Measurements from ENCODE around the gene CMBL.

GRCh38 chr5:10306114-10306513 is 1.6 kb downstream of the CMBL start:
- TF ChIP-seq EZH2 (IDR thresholded peaks at IDR 0.05) (no peak), POLR2AphosphoS5 (IDR thresholded peaks at IDR 0.05; ENCODE audit: borderline replicate concordance, low read depth, low read length) (no peak), FOXP2 (optimal IDR thresholded peaks at IDR 0.05; ENCODE audit: control extremely low read depth, extremely low read length, insufficient read depth) (no peak)
